ENCODE data around the gene MED29.

DNA sequence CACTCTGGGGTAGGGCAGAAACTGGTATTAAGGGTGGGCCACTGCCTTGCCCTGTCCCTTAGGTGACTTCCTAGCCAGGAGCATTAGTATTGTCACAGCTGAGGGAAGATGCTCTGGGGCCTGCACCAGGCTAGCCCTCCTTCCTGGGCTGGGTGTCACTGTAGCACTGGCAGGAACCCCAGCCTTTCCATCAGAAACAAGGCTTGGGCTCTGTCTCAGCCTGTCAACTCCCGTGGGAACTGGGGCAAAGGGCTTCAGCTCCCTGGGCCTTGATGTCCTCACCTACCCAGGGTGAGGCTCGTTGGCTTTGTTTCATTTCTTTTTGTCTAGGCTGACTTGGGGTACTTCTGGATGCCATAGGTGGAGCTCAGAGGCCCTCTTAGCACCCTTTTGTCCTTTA is 18.2 kb upstream of the MED29 start:
- TF ChIP-seq POLR2A (IDR thresholded peaks at IDR 0.05) (no peak), POLR2AphosphoS5 (IDR thresholded peaks at IDR 0.05; ENCODE audit: insufficient read depth in 1 of 2, low read depth in 1 of 2) (no peak)
- TF ChIP-seq, protein P1, sequence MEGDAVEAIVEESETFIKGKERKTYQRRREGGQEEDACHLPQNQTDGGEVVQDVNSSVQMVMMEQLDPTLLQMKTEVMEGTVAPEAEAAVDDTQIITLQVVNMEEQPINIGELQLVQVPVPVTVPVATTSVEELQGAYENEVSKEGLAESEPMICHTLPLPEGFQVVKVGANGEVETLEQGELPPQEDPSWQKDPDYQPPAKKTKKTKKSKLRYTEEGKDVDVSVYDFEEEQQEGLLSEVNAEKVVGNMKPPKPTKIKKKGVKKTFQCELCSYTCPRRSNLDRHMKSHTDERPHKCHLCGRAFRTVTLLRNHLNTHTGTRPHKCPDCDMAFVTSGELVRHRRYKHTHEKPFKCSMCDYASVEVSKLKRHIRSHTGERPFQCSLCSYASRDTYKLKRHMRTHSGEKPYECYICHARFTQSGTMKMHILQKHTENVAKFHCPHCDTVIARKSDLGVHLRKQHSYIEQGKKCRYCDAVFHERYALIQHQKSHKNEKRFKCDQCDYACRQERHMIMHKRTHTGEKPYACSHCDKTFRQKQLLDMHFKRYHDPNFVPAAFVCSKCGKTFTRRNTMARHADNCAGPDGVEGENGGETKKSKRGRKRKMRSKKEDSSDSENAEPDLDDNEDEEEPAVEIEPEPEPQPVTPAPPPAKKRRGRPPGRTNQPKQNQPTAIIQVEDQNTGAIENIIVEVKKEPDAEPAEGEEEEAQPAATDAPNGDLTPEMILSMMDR (IDR thresholded peaks at IDR 0.05): no peak
